Measurements from ENCODE around the gene MRI1.

Gene MRI1

DNA sequence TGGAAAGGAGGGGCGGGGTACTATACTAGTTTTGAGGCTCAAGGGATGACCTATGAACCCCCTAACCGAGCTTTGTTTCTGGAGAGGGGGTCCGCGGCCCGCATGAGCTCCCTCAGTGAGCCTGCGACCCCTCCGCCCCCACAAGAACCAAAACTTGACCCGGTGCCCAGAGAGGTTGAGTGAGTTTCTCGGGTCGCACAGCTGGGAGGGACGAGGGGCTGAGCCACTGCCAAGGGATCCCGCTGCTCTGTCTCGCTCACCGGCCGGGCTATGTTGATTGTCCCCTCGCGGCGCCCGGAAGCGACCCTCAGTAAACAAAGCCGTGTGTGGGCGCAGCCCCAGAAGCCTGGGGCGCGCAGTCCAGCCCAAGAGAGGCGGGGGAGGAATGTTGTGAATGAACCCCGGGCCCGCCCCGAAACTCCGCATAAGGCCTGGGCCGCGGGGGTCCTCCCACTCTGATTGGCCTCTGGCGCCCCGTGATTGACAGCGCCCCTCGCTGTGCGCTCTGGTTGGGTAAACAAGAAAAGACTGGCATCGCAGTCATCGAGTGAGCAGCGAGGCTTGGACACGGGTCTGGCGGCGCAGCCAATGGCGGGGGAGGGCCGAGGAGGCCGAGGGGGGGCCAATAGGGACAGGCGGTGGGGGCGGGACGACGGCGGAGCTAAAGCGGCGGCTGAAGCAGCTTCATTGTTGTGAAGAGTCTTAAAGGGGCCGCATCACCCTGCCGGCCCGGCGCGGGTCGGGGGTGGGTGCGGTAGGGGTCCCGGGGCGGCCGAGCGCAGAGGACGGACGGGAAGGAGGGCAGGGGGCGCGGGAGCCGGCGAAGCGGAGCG, 30.7 kb downstream of the MRI1 start, which contains the start of gene ZSWIM4 (continued):
- TF ChIP-seq, protein P1, sequence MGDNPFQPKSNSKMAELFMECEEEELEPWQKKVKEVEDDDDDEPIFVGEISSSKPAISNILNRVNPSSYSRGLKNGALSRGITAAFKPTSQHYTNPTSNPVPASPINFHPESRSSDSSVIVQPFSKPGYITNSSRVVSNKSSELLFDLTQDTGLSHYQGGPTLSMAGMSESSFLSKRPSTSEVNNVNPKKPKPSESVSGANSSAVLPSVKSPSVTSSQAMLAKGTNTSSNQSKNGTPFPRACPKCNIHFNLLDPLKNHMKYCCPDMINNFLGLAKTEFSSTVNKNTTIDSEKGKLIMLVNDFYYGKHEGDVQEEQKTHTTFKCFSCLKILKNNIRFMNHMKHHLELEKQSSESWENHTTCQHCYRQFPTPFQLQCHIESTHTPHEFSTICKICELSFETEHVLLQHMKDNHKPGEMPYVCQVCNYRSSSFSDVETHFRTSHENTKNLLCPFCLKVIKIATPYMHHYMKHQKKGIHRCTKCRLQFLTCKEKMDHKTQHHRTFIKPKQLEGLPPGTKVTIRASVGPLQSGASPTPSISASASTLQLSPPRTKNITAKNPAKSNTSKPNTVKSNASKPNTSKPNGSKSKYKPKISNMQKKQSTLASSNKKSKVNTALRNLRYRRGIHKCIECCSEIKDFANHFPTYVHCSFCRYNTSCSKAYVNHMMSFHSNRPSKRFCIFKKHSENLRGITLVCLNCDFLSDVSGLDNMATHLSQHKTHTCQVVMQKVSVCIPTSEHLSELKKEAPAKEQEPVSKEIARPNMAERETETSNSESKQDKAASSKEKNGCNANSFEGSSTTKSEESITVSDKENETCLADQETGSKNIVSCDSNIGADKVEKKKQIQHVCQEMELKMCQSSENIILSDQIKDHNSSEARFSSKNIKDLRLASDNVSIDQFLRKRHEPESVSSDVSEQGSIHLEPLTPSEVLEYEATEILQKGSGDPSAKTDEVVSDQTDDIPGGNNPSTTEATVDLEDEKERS (tag by site-specific recombination; IDR thresholded peaks at IDR 0.05): 0 out of 2 replicates have a peak, but pooled peaks have one; percentile 28
- TF ChIP-seq PBX3 (CRISPR knock-in tag; IDR thresholded peaks at IDR 0.05): peak; percentile 100
- TF ChIP-seq IKZF3 (tag by site-specific recombination; IDR thresholded peaks at IDR 0.05): no peak
- no peak for TF ChIP-seq ZNF292 (tag by site-specific recombination; IDR thresholded peaks at IDR 0.05; ENCODE audit: borderline replicate concordance, low read depth)
- TF ChIP-seq GLI4 (tag by site-specific recombination; IDR thresholded peaks at IDR 0.05): no peak
- no peak for TF ChIP-seq SETDB1 (IDR thresholded peaks at IDR 0.05; ENCODE audit: insufficient read length, low read length)
- TF ChIP-seq GLIS2 (tag by site-specific recombination; IDR thresholded peaks at IDR 0.05): peak; percentile 87
- peak; percentile 76 for TF ChIP-seq SP7 (tag by site-specific recombination; IDR thresholded peaks at IDR 0.05)
- no peak for TF ChIP-seq ZNF248 (tag by site-specific recombination; IDR thresholded peaks at IDR 0.05)
- no peak for TF ChIP-seq ZSCAN23 (tag by site-specific recombination; IDR thresholded peaks at IDR 0.05)
- peak; percentile 72; the same call in 1 of the 2 replicates for TF ChIP-seq ZNF449 (tag by site-specific recombination; IDR thresholded peaks at IDR 0.05)
- TF ChIP-seq BCL11B (tag by site-specific recombination; IDR thresholded peaks at IDR 0.05; ENCODE audit: low read depth): peak; percentile 14
- 0 out of 2 replicates have a peak, but pooled peaks have one; percentile 6 for TF ChIP-seq ZNF596 (tag by site-specific recombination; IDR thresholded peaks at IDR 0.05)
- TF ChIP-seq ZBTB8A (tag by site-specific recombination; IDR thresholded peaks at IDR 0.05): peak; percentile 95
- TF ChIP-seq ZNF701 (tag by site-specific recombination; IDR thresholded peaks at IDR 0.05): no peak
- no peak for TF ChIP-seq GFI1B (tag by site-specific recombination; IDR thresholded peaks at IDR 0.05)
- no peak for TF ChIP-seq ZNF132 (tag by site-specific recombination; IDR thresholded peaks at IDR 0.05; ENCODE audit: borderline replicate concordance)
- no peak for TF ChIP-seq ZBTB49 (tag by site-specific recombination; IDR thresholded peaks at IDR 0.05; ENCODE audit: low read depth)
- TF ChIP-seq, protein P2, sequence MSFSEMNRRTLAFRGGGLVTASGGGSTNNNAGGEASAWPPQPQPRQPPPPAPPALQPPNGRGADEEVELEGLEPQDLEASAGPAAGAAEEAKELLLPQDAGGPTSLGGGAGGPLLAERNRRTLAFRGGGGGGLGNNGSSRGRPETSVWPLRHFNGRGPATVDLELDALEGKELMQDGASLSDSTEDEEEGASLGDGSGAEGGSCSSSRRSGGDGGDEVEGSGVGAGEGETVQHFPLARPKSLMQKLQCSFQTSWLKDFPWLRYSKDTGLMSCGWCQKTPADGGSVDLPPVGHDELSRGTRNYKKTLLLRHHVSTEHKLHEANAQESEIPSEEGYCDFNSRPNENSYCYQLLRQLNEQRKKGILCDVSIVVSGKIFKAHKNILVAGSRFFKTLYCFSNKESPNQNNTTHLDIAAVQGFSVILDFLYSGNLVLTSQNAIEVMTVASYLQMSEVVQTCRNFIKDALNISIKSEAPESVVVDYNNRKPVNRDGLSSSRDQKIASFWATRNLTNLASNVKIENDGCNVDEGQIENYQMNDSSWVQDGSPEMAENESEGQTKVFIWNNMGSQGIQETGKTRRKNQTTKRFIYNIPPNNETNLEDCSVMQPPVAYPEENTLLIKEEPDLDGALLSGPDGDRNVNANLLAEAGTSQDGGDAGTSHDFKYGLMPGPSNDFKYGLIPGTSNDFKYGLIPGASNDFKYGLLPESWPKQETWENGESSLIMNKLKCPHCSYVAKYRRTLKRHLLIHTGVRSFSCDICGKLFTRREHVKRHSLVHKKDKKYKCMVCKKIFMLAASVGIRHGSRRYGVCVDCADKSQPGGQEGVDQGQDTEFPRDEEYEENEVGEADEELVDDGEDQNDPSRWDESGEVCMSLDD (tag by site-specific recombination; IDR thresholded peaks at IDR 0.05): peak; percentile 96
- no peak for TF ChIP-seq ZNF677 (tag by site-specific recombination; IDR thresholded peaks at IDR 0.05)
- TF ChIP-seq ZNF23 (tag by site-specific recombination; IDR thresholded peaks at IDR 0.05; ENCODE audit: borderline replicate concordance): no peak
- TF ChIP-seq, protein P3, sequence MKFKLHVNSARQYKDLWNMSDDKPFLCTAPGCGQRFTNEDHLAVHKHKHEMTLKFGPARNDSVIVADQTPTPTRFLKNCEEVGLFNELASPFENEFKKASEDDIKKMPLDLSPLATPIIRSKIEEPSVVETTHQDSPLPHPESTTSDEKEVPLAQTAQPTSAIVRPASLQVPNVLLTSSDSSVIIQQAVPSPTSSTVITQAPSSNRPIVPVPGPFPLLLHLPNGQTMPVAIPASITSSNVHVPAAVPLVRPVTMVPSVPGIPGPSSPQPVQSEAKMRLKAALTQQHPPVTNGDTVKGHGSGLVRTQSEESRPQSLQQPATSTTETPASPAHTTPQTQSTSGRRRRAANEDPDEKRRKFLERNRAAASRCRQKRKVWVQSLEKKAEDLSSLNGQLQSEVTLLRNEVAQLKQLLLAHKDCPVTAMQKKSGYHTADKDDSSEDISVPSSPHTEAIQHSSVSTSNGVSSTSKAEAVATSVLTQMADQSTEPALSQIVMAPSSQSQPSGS (tag by site-specific recombination; IDR thresholded peaks at IDR 0.05; ENCODE audit: low read depth): no peak
- no peak for TF ChIP-seq ZFP69B (tag by site-specific recombination; IDR thresholded peaks at IDR 0.05)
- TF ChIP-seq ZEB2 (tag by site-specific recombination; IDR thresholded peaks at IDR 0.05): 0 out of 2 replicates have a peak, but pooled peaks have one; percentile 29
- TF ChIP-seq WT1 (tag by site-specific recombination; IDR thresholded peaks at IDR 0.05): 0 out of 2 replicates have a peak, but pooled peaks have one; percentile 36
- TF ChIP-seq SP2 (tag by site-specific recombination; IDR thresholded peaks at IDR 0.05): peak; percentile 99
- no peak; the same call in 1 of the 2 replicates for TF ChIP-seq ZNF561 (tag by site-specific recombination; IDR thresholded peaks at IDR 0.05; ENCODE audit: borderline replicate concordance)
